ENCODE results near the gene KIF11. TPM values are rescaled to one million over a fixed set of nuclear protein-coding genes. Genes with fewer than 3 reads are reported as not detected.

Gene KIF11
- total RNA-seq, 1 experiment from 2014 or later, result 47.8 TPM

- ChIA-PET CTCF (interaction anchor here (0.6 kb wide), 1 partner anchor 26 kb away, joined by 12 read pairs; no protein-coding TSS in a partner anchor), POLR2A (interaction anchor here (0.6 to 0.9 kb wide), 2 partner anchors 9 to 178 kb away, joined by 3 to 13 read pairs; no protein-coding TSS in a partner anchor)
- DNase-seq (ENCODE audit: low read depth, low spot score) (no peak), ATAC-seq (peak; percentile 66)
- H3K36me3 ChIP-seq (ENCODE audit: control insufficient read depth, insufficient read depth, low read length), result peaks cover 4% of the 10 kb centered on the region; the same call in 1 of the 2 replicates
- H3K9me3 ChIP-seq (ENCODE audit: control insufficient read depth, insufficient read depth, low read depth, low read length), result no peaks in the 10 kb centered on the region
- H3K4me1 ChIP-seq (ENCODE audit: control insufficient read depth, insufficient read depth, low read length), result peaks cover 12% of the 10 kb centered on the region
- no peak for TF ChIP-seq CTCF (IDR thresholded peaks at IDR 0.05)
- peak overlapping the region; percentile 81 for H3K27ac ChIP-seq (ENCODE audit: low read length)
- no peaks in the 10 kb centered on the region for H3K27me3 ChIP-seq (ENCODE audit: control insufficient read depth, insufficient read depth, low read length)
- no TSS peak for BruUV-seq (replicated peaks)
- in situ Hi-C loops (cut with HindIII; ENCODE audit: low pct_unique_long_range_greater_than_20kb, low sequenced_read_pairs), result no loop called here
- intact Hi-C loops (cut with micrococcal nuclease; ENCODE audit: unreplicated experiment), result no loop called here
- H3K4me3 ChIP-seq (ENCODE audit: low read depth in 2 of 2, low read length in 2 of 2), result peak overlapping the region; percentile 66 to 71
These were observed 97.4 kb downstream of the KIF11 start for GRCh38 chr10:92690211-92690914.

- peak overlapping the region; percentile 66 to 71 for H3K4me3 ChIP-seq (ENCODE audit: low read depth in 2 of 2, low read length in 2 of 2)
- H3K36me3 ChIP-seq (ENCODE audit: control insufficient read depth, insufficient read depth, low read length), result peaks cover 4% of the 10 kb centered on the region; the same call in 1 of the 2 replicates
- ATAC-seq (no peak), DNase-seq (ENCODE audit: low read depth, low spot score) (no peak)
- TSS peak; percentile 77 for BruUV-seq (replicated peaks)
- no peaks in the 10 kb centered on the region for H3K9me3 ChIP-seq (ENCODE audit: control insufficient read depth, insufficient read depth, low read depth, low read length)
- ChIA-PET POLR2A (interaction anchor here (0.6 kb wide), 2 partner anchors 8 to 1222 kb away, joined by 3 to 13 read pairs; no protein-coding TSS in a partner anchor), CTCF (no interaction called here)
- H3K27ac ChIP-seq (ENCODE audit: low read length), result peak overlapping the region; percentile 81
- H3K27me3 ChIP-seq (ENCODE audit: control insufficient read depth, insufficient read depth, low read length), result no peaks in the 10 kb centered on the region
- peaks cover 14% of the 10 kb centered on the region for H3K4me1 ChIP-seq (ENCODE audit: control insufficient read depth, insufficient read depth, low read length)
- in situ Hi-C loops (cut with HindIII; ENCODE audit: low pct_unique_long_range_greater_than_20kb, low sequenced_read_pairs), result no loop called here
- intact Hi-C loops (cut with micrococcal nuclease; ENCODE audit: unreplicated experiment), result no loop called here
- TF ChIP-seq TCF7L2 (IDR thresholded peaks at IDR 0.05; ENCODE audit: low read depth, low read length) (no peak), CTCF (IDR thresholded peaks at IDR 0.05) (no peak), POLR2AphosphoS5 (IDR thresholded peaks at IDR 0.05; ENCODE audit: low read depth, low read length) (no peak)
These were observed 98.1 kb downstream of the KIF11 start for GRCh38 chr10:92690915-92691590.

GRCh38 chr10:92691591-92692079 lies 98.7 kb downstream of the KIF11 start:
- Histone ChIP-seq H3K27me3 (ENCODE audit: control insufficient read depth, insufficient read depth, low read length) (no peaks in the 10 kb centered on the region), H3K36me3 (ENCODE audit: control insufficient read depth, insufficient read depth, low read length) (peaks cover 4% of the 10 kb centered on the region; the same call in 1 of the 2 replicates), H3K4me1 (ENCODE audit: control insufficient read depth, insufficient read depth, low read length) (peaks cover 14% of the 10 kb centered on the region), H3K27ac (ENCODE audit: low read length) (peak overlapping the region; percentile 81; the same call in 1 of the 2 replicates), H3K9me3 (ENCODE audit: control insufficient read depth, insufficient read depth, low read depth, low read length) (no peaks in the 10 kb centered on the region), H3K4me3 (ENCODE audit: low read depth in 2 of 2, low read length in 2 of 2) (peak overlapping the region; percentile 4 to 66; a peak in 3 of 4 replicates)
- intact Hi-C loops (cut with micrococcal nuclease; ENCODE audit: unreplicated experiment), result no loop called here
- ChIA-PET POLR2A (interaction anchor here (0.6 kb wide), 1 partner anchor 1223 kb away, joined by 3 read pairs; no protein-coding TSS in a partner anchor), CTCF (no interaction called here)
- no TSS peak for BruUV-seq (replicated peaks)
- DNase-seq (ENCODE audit: low read depth, low spot score), result no peak
- no peak for ATAC-seq
- TF ChIP-seq CTCF (IDR thresholded peaks at IDR 0.05) (no peak), TCF7L2 (IDR thresholded peaks at IDR 0.05; ENCODE audit: low read depth, low read length) (no peak), SIN3A (IDR thresholded peaks at IDR 0.05; ENCODE audit: borderline replicate concordance, insufficient read depth, low read depth, low read length) (no peak), POLR2AphosphoS5 (IDR thresholded peaks at IDR 0.05; ENCODE audit: low read depth, low read length) (no peak)
- TF ChIP-seq, protein P1, sequence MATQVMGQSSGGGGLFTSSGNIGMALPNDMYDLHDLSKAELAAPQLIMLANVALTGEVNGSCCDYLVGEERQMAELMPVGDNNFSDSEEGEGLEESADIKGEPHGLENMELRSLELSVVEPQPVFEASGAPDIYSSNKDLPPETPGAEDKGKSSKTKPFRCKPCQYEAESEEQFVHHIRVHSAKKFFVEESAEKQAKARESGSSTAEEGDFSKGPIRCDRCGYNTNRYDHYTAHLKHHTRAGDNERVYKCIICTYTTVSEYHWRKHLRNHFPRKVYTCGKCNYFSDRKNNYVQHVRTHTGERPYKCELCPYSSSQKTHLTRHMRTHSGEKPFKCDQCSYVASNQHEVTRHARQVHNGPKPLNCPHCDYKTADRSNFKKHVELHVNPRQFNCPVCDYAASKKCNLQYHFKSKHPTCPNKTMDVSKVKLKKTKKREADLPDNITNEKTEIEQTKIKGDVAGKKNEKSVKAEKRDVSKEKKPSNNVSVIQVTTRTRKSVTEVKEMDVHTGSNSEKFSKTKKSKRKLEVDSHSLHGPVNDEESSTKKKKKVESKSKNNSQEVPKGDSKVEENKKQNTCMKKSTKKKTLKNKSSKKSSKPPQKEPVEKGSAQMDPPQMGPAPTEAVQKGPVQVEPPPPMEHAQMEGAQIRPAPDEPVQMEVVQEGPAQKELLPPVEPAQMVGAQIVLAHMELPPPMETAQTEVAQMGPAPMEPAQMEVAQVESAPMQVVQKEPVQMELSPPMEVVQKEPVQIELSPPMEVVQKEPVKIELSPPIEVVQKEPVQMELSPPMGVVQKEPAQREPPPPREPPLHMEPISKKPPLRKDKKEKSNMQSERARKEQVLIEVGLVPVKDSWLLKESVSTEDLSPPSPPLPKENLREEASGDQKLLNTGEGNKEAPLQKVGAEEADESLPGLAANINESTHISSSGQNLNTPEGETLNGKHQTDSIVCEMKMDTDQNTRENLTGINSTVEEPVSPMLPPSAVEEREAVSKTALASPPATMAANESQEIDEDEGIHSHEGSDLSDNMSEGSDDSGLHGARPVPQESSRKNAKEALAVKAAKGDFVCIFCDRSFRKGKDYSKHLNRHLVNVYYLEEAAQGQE (IDR thresholded peaks at IDR 0.05; ENCODE audit: insufficient read depth in 1 of 2, low read depth in 2 of 2, low read length in 1 of 2), result no peak
- in situ Hi-C loops (cut with HindIII; ENCODE audit: low pct_unique_long_range_greater_than_20kb, low sequenced_read_pairs), result no loop called here
